Inferior parietal cortex (tissue), 1 donor: ENCODE results near the gene PRDX5.

ENCODE experiments used
- DNase-seq: peaks from one replicate; pipeline ENCODE4 v3.0.0-alpha.2; 2016; ENCODE audit errors: extremely low spot score

The PRDX5 gene

GRCh38 chr11:64324692-64325469 is 7.0 kb downstream of the PRDX5 start:
- DNase-seq, result no peak

GRCh38 chr11:64327375-64327774 is 9.5 kb downstream of the PRDX5 start:
- no peak for DNase-seq

GRCh38 chr11:64327993-64328392 is 10.1 kb downstream of the PRDX5 start:
- no peak for DNase-seq

- DNase-seq, result no peak
Measured at GRCh38 chr11:64330888-64331287, 13.0 kb downstream of the PRDX5 start.

GRCh38 chr11:64331569-64332371 is 13.8 kb downstream of the PRDX5 start:
- DNase-seq, result peak; percentile 20

GRCh38 chr11:64333556-64333955 is 15.6 kb downstream of the PRDX5 start:
- no peak for DNase-seq

GRCh38 chr11:64334764-64335735 is 17.1 kb downstream of the PRDX5 start:
- peak; percentile 47 for DNase-seq

GRCh38 chr11:64337538-64338249 is 19.8 kb downstream of the PRDX5 start:
- DNase-seq, result no peak

- DNase-seq, result no peak
Measured at GRCh38 chr11:64338716-64339115, 20.8 kb downstream of the PRDX5 start.

- no peak for DNase-seq
Measured at GRCh38 chr11:64339286-64339685, 21.4 kb downstream of the PRDX5 start.

GRCh38 chr11:64339754-64340408 is 22.0 kb downstream of the PRDX5 start, which contains the start of gene CCDC88B:
Gene CCDC88B (plus strand): TSS chr11:64340204. CDS start chr11:64340267, 63 bp downstream.
- no peak for DNase-seq

GRCh38 chr11:64340671-64341335 is 22.9 kb downstream of the PRDX5 start:
- DNase-seq, result no peak

GRCh38 chr11:64341429-64341828 is 23.5 kb downstream of the PRDX5 start:
- DNase-seq, result no peak

- peak; percentile 45 for DNase-seq
Measured at GRCh38 chr11:64341851-64342791, 24.2 kb downstream of the PRDX5 start.

- no peak for DNase-seq
Measured at GRCh38 chr11:64342869-64343745, 25.2 kb downstream of the PRDX5 start.

- DNase-seq, result no peak
Measured at GRCh38 chr11:64343767-64344559, 26.0 kb downstream of the PRDX5 start.

- no peak for DNase-seq
Measured at GRCh38 chr11:64344787-64345186, 26.9 kb downstream of the PRDX5 start.
